ENCODE data around the gene GRM3. TPM values are rescaled to one million over a fixed set of nuclear protein-coding genes. Genes with fewer than 3 reads are reported as not detected.

GRM3 gene
- total and polyA plus RNA-seq, 2 donors (not counting 3 experiments of a cell fraction or from before 2014, with no cell fraction given): not detected

GRCh38 chr7:86898171-86898570 is 254.5 kb downstream of the GRM3 start:
- ChIA-PET CTCF (no interaction called here), POLR2A (no interaction called here)
- no peak overlapping the region for H3K9ac ChIP-seq (replicated peaks; ENCODE audit: extremely low read depth, insufficient read depth, low read length)

More at GRCh38 chr7:86898171-86898570, 254.5 kb downstream of the GRM3 start:
- BruUV-seq (replicated peaks): no TSS peak
- intact Hi-C loops (cut with micrococcal nuclease) (no loop called here), dilution Hi-C loops (cut with MboI; ENCODE audit: extremely low pct_ligation_motif_present, low sequenced_read_pairs) (no loop called here)
- Histone ChIP-seq H3K79me2 (ENCODE audit: control insufficient read depth, insufficient read depth, low read length) (no peaks in the 10 kb centered on the region), H3K9me1 (replicated peaks; ENCODE audit: control insufficient read depth, extremely low read depth, insufficient read depth, low read length) (no peaks in the 10 kb centered on the region), H3K4me1 (ENCODE audit: control insufficient read depth, extremely low read depth, insufficient read depth, low read length) (no peaks in the 10 kb centered on the region), H3K4me2 (ENCODE audit: insufficient read depth, low read length) (no peak overlapping the region), H3K9me3 (replicated peaks; ENCODE audit: control insufficient read depth, insufficient read depth, low read length) (no peaks in the 10 kb centered on the region), H2AFZ (ENCODE audit: low read depth, low read length) (no peak overlapping the region), H3K36me3 (ENCODE audit: control insufficient read depth in 2 of 2, extremely low read depth in 1 of 2, insufficient read depth in 2 of 2, low read length in 2 of 2) (peaks cover 0 to 1% of the 10 kb centered on the region in 2 experiments), H3K27me3 (ENCODE audit: control insufficient read depth in 2 of 2, insufficient read depth in 2 of 2, low read length in 2 of 2) (no peaks in the 10 kb centered on the region), H3K27ac (ENCODE audit: insufficient read depth, low read depth, low read length) (no peak overlapping the region), H4K20me1 (replicated peaks; ENCODE audit: control insufficient read depth, extremely low read depth, insufficient read depth, low read length) (no peaks in the 10 kb centered on the region), H3K4me3 (replicated peaks in 1 of 3; ENCODE audit: insufficient read depth in 1 of 3, low read depth in 1 of 3, low read length in 3 of 3) (no peak overlapping the region)
- TF ChIP-seq POLR2AphosphoS5 (IDR thresholded peaks at IDR 0.05; ENCODE audit: insufficient read depth, low read depth, low read length) (no peak), JUN (IDR thresholded peaks at IDR 0.05; ENCODE audit: borderline replicate concordance, insufficient read depth, insufficient read length, low read depth) (no peak), MAX (IDR thresholded peaks at IDR 0.05; ENCODE audit: insufficient read depth, insufficient read length) (no peak), GATA2 (IDR thresholded peaks at IDR 0.05; ENCODE audit: insufficient read depth, insufficient read length, low read depth, low read length) (no peak), CTCF (IDR thresholded peaks at IDR 0.05; ENCODE audit: extremely low read depth in 1 of 2, insufficient read depth in 1 of 2, low read depth in 1 of 2, low read length in 2 of 2) (no peak), EZH2 (IDR thresholded peaks at IDR 0.05; ENCODE audit: borderline replicate concordance, low read depth, low read length, severe bottlenecking) (no peak), MYC (IDR thresholded peaks at IDR 0.05; ENCODE audit: low read depth, low read length) (no peak), FOS (IDR thresholded peaks at IDR 0.05; ENCODE audit: borderline replicate concordance, insufficient read depth, low read length) (no peak), POLR2A (IDR thresholded peaks at IDR 0.05; ENCODE audit: low read depth, low read length) (no peak)
- no peak for FAIRE-seq
- DNase-seq (ENCODE audit: low read depth, low spot score): no peak
